DOHH2 (cell line): ENCODE results near the gene TEKT3.

Experiments used
- EZH2phosphoT487 ChIP-seq: fragments of 200-600 bp; sonication (generic); IDR thresholded peaks from 2 replicates; pipeline ENCODE4 v1.6.1; 2017; ENCODE audit warnings: borderline replicate concordance, mild to moderate bottlenecking, antibody characterized with exemption, low read length, moderate library complexity, mixed read lengths
- TF ChIP-seq, protein P1 (sequence below): fragments of 200-600 bp; sonication (generic); IDR thresholded peaks from one replicate; pipeline ENCODE4 v1.5.1; 2014; ENCODE audit warnings: antibody characterized with exemption, mild to moderate bottlenecking, low read depth, low read length; ENCODE audit not compliant: poor library complexity, severe bottlenecking

- TF ChIP-seq, protein P1, sequence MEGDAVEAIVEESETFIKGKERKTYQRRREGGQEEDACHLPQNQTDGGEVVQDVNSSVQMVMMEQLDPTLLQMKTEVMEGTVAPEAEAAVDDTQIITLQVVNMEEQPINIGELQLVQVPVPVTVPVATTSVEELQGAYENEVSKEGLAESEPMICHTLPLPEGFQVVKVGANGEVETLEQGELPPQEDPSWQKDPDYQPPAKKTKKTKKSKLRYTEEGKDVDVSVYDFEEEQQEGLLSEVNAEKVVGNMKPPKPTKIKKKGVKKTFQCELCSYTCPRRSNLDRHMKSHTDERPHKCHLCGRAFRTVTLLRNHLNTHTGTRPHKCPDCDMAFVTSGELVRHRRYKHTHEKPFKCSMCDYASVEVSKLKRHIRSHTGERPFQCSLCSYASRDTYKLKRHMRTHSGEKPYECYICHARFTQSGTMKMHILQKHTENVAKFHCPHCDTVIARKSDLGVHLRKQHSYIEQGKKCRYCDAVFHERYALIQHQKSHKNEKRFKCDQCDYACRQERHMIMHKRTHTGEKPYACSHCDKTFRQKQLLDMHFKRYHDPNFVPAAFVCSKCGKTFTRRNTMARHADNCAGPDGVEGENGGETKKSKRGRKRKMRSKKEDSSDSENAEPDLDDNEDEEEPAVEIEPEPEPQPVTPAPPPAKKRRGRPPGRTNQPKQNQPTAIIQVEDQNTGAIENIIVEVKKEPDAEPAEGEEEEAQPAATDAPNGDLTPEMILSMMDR = no peak
- TF ChIP-seq EZH2phosphoT487 = no peak
These were observed 78.2 kb downstream of the TEKT3 start for GRCh38 chr17:15263206-15263579.
